ENCODE results near the gene ADGRA1.

GRCh38 chr10:133157662-133158436 lies 70.1 kb downstream of the ADGRA1 start:
- TF ChIP-seq CTCF (conservative IDR thresholded peaks at IDR 0.05 in 1 of 2, IDR thresholded peaks at IDR 0.05 in 1 of 2; ENCODE audit: low read depth in 1 of 2, low read length in 2 of 2) (no peak), EZH2 (IDR thresholded peaks at IDR 0.05; ENCODE audit: low read length, missing control alignments) (no peak)
